Fibroblast of lung (primary cell): ENCODE results near the gene NMT1. TPM values are rescaled to one million over a fixed set of nuclear protein-coding genes. Genes with fewer than 3 reads are reported as not detected.

Source experiments
- DNase-seq, 2 donors: peaks; one replicate each; pipeline versions ENCODE4 v3.0.0 to v3.0.0-alpha.2; 2010; ENCODE audit warnings: low read depth in 2 of 2
- H2AFZ ChIP-seq: 2 replicates; pipeline ENCODE4 v1.5.1; 2012; ENCODE audit warnings: low read length, control low read depth, inconsistent platforms
- H3K27ac ChIP-seq: 2 replicates; pipeline ENCODE4 v1.5.1; 2011; ENCODE audit warnings: low read length, control low read depth; ENCODE audit not compliant: insufficient read depth
- H3K27me3 ChIP-seq: 2 replicates; pipeline ENCODE4 v1.5.1; 2011; ENCODE audit warnings: mild to moderate bottlenecking, low read length; ENCODE audit not compliant: control insufficient read depth, insufficient read depth
- H3K36me3 ChIP-seq: 2 replicates; pipeline ENCODE4 v1.5.1; 2011; ENCODE audit warnings: low read length; ENCODE audit not compliant: control insufficient read depth, insufficient read depth
- H3K4me1 ChIP-seq: 2 replicates; pipeline ENCODE4 v1.5.1; 2011; ENCODE audit warnings: low read length; ENCODE audit not compliant: control insufficient read depth, insufficient read depth; ENCODE audit errors: extremely low read depth
- H3K4me2 ChIP-seq: 2 replicates; pipeline ENCODE4 v1.5.1; 2011; ENCODE audit warnings: low read length, control low read depth; ENCODE audit not compliant: insufficient read depth; ENCODE audit errors: extremely low read depth
- H3K4me3 ChIP-seq, 4 experiments: fragments of 200-600 bp in 1 of 4; sonication (generic) in 1 of 4; replicated peaks in 1 of 4; 2 replicates each; pipeline ENCODE4 v1.5.1; 2011 to 2016; ENCODE audit warnings: low read length in 4 of 4, low read depth in 3 of 4, mild to moderate bottlenecking in 3 of 4, control low read depth in 2 of 4, inconsistent platforms in 1 of 4, mixed read lengths in 1 of 4; ENCODE audit not compliant: insufficient read depth in 1 of 4; ENCODE audit errors: control extremely low read depth in 1 of 4
- H3K79me2 ChIP-seq: 2 replicates; pipeline ENCODE4 v1.5.1; 2012; ENCODE audit warnings: mild to moderate bottlenecking, low read length, inconsistent platforms; ENCODE audit not compliant: control insufficient read depth, insufficient read depth
- H3K9ac ChIP-seq: 2 replicates; pipeline ENCODE4 v1.5.1; 2011; ENCODE audit warnings: mild to moderate bottlenecking, low read length, control low read depth; ENCODE audit not compliant: insufficient read depth
- H3K9me3 ChIP-seq: 2 replicates; pipeline ENCODE4 v1.5.1; 2012; ENCODE audit warnings: low read depth, low read length; ENCODE audit not compliant: control insufficient read depth, insufficient read depth
- H4K20me1 ChIP-seq: 2 replicates; pipeline ENCODE4 v1.5.1; 2011; ENCODE audit warnings: low read length; ENCODE audit not compliant: control insufficient read depth, insufficient read depth; ENCODE audit errors: extremely low read depth
- CTCF ChIP-seq, 2 donors: IDR thresholded peaks in 1 of 2; conservative IDR thresholded peaks in 1 of 2; 1 replicate in 1 of 2; 2 replicates in 1 of 2; pipeline ENCODE4 v1.5.1; 2011 to 2012; ENCODE audit warnings: low read length in 2 of 2, control low read depth in 1 of 2, inconsistent platforms in 1 of 2, low read depth in 1 of 2, mild to moderate bottlenecking in 1 of 2
- EZH2 ChIP-seq: IDR thresholded peaks from 2 replicates; pipeline ENCODE4 v1.5.1; 2012; ENCODE audit warnings: low read length, control low read depth, mild to moderate bottlenecking; ENCODE audit errors: missing control alignments
- polyA plus RNA-seq, 2 donors: library from polyadenylated mRNA; depleted of rRNA in 1 of 2; stranded (reverse) in 1 of 2; unstranded in 1 of 2; fragments of >200 nt; gene quantifications; 2 replicates each; pipeline ENCODE4 v1.2.1, GENCODE V29; 2011 to 2012; ENCODE audit warnings: missing spikeins in 1 of 2
- total RNA-seq: library from RNA; depleted of rRNA; stranded (reverse); fragments of >200 nt; gene quantifications from 2 replicates; pipeline ENCODE4 v1.2.1, GENCODE V29; 2014

The NMT1 gene
- total and polyA plus RNA-seq, 2 donors (not counting 1 experiment from before 2014, with no cell fraction given) = 46.2 to 124 TPM

- H3K4me3 ChIP-seq = peak overlapping the region; percentile 15 to 52 (median 36)
- no peaks in the 10 kb centered on the region for H3K9me3 ChIP-seq
- H3K4me1 ChIP-seq = peaks cover 11% of the 10 kb centered on the region
- peak overlapping the region; percentile 80 for H3K27ac ChIP-seq
- H3K9ac ChIP-seq = peak overlapping the region; percentile 58
- H3K27me3 ChIP-seq = no peaks in the 10 kb centered on the region
- DNase-seq = no peak
- no peaks in the 10 kb centered on the region for H3K36me3 ChIP-seq
- no peaks in the 10 kb centered on the region for H4K20me1 ChIP-seq
- peaks cover 9% of the 10 kb centered on the region for H3K79me2 ChIP-seq
- no peak overlapping the region for H2AFZ ChIP-seq
- H3K4me2 ChIP-seq = peak overlapping the region; percentile 88
- no peak for TF ChIP-seq CTCF (conservative IDR thresholded peaks at IDR 0.05 in 1 of 2, IDR thresholded peaks at IDR 0.05 in 1 of 2; ENCODE audit: low read depth in 1 of 2, low read length in 2 of 2)
- TF ChIP-seq EZH2 = no peak
Observed at GRCh38 chr17:45144199-45145034, 83.3 kb downstream of the NMT1 start.

GRCh38 chr17:45145035-45145389, 83.9 kb downstream of the NMT1 start:
- Histone ChIP-seq H3K4me2 (peak overlapping the region; percentile 23), H3K9me3 (no peaks in the 10 kb centered on the region), H3K27ac (peak overlapping the region; percentile 80), H3K4me1 (peaks cover 11% of the 10 kb centered on the region), H2AFZ (no peak overlapping the region), H3K79me2 (peaks cover 15% of the 10 kb centered on the region), H3K27me3 (no peaks in the 10 kb centered on the region), H4K20me1 (no peaks in the 10 kb centered on the region), H3K4me3 (no peak overlapping the region), H3K36me3 (no peaks in the 10 kb centered on the region), H3K9ac (peak overlapping the region; percentile 58)
- TF ChIP-seq CTCF (conservative IDR thresholded peaks at IDR 0.05 in 1 of 2, IDR thresholded peaks at IDR 0.05 in 1 of 2; ENCODE audit: low read depth in 1 of 2, low read length in 2 of 2) (no peak), EZH2 (no peak)
- no peak for DNase-seq

- H3K27ac ChIP-seq = no peak overlapping the region
- no peak for DNase-seq
- H3K79me2 ChIP-seq = peaks cover 27% of the 10 kb centered on the region
- H3K4me3 ChIP-seq = peak overlapping the region in 1 of 4 experiments; percentile 68
- H3K36me3 ChIP-seq = no peaks in the 10 kb centered on the region
- no peak overlapping the region for H3K9ac ChIP-seq
- no peaks in the 10 kb centered on the region for H3K9me3 ChIP-seq
- H3K4me2 ChIP-seq = no peak overlapping the region
- TF ChIP-seq CTCF (conservative IDR thresholded peaks at IDR 0.05 in 1 of 2, IDR thresholded peaks at IDR 0.05 in 1 of 2; ENCODE audit: low read depth in 1 of 2, low read length in 2 of 2) = no peak
- no peak for TF ChIP-seq EZH2
- H2AFZ ChIP-seq = no peak overlapping the region
- peaks cover 11% of the 10 kb centered on the region for H3K4me1 ChIP-seq
- no peaks in the 10 kb centered on the region for H3K27me3 ChIP-seq
- no peaks in the 10 kb centered on the region for H4K20me1 ChIP-seq
Observed at GRCh38 chr17:45146166-45146565, 85.0 kb downstream of the NMT1 start.
